PC-9 (cell line): ENCODE results near the gene POU2F3.

Experiments
- CTCF ChIP-seq: fragments of 200-600 bp; sonication (generic); conservative IDR thresholded peaks from 2 replicates; pipeline ENCODE4 v1.6.1; 2017; ENCODE audit warnings: mixed run types, antibody characterized with exemption, mild to moderate bottlenecking, moderate library complexity
- EZH2 ChIP-seq: fragments of 200-600 bp; sonication (generic); IDR thresholded peaks from 2 replicates; pipeline ENCODE4 v1.8.0; 2017; ENCODE audit warnings: antibody characterized with exemption, low read depth

GRCh38 chr11:120199613-120200012 lies 40.3 kb upstream of the POU2F3 start:
- TF ChIP-seq CTCF, result no peak
- TF ChIP-seq EZH2, result no peak
